ENCODE measurements around the gene HAO2. TPM values are rescaled to one million over a fixed set of nuclear protein-coding genes. Genes with fewer than 3 reads are reported as not detected.

The HAO2 gene
- total RNA-seq, 1 experiment from 2014 or later = 0.27 TPM

DNA sequence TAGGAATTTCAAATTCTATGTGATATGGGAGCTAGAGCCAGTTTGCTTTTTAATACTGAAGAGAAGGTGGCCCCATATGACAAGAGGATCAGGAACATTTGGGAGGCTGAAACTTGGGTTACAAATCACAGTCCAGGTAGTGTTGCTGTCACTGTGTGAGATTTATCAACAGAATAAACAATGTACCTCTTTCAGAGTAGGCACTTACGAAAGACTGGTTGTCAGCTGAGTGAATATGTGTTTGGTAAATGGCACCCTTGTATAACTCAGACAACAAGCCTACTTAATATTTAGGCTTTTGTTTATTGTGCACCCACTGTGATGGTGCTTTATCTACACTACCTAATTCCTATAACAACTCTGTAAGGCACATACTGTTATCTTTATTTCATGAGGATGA, 7.4 kb upstream of the HAO2 start:
- CTCF ChIA-PET = no interaction called here
- Mint-ChIP-seq H3K27me3 (ENCODE audit: insufficient read depth, unreplicated experiment) (no peaks in the 10 kb centered on the region), H3K27ac (ENCODE audit: unreplicated experiment) (no peak overlapping the region), H3K4me3 (ENCODE audit: unreplicated experiment) (no peak overlapping the region), H3K4me1 (ENCODE audit: low read depth, unreplicated experiment) (no peaks in the 10 kb centered on the region), H3K36me3 (ENCODE audit: insufficient read depth, unreplicated experiment) (no peaks in the 10 kb centered on the region), H3K9me3 (ENCODE audit: unreplicated experiment) (no peaks in the 10 kb centered on the region)
- H3K9me3 ChIP-seq = no peaks in the 10 kb centered on the region
- no peaks in the 10 kb centered on the region for H3K36me3 ChIP-seq (ENCODE audit: control insufficient read depth, insufficient read depth, low read length)
- DNase-seq = no peak
- H3K27me3 ChIP-seq (replicated peaks; ENCODE audit: control insufficient read depth, insufficient read depth, low read length) = no peaks in the 10 kb centered on the region
- intact Hi-C loops (cut with micrococcal nuclease; ENCODE audit: unreplicated experiment) = no loop called here
- BruUV-seq (replicated peaks) = no TSS peak
- no peak overlapping the region for H3K4me3 ChIP-seq (ENCODE audit: low read depth, low read length)
- TF ChIP-seq, protein P1, sequence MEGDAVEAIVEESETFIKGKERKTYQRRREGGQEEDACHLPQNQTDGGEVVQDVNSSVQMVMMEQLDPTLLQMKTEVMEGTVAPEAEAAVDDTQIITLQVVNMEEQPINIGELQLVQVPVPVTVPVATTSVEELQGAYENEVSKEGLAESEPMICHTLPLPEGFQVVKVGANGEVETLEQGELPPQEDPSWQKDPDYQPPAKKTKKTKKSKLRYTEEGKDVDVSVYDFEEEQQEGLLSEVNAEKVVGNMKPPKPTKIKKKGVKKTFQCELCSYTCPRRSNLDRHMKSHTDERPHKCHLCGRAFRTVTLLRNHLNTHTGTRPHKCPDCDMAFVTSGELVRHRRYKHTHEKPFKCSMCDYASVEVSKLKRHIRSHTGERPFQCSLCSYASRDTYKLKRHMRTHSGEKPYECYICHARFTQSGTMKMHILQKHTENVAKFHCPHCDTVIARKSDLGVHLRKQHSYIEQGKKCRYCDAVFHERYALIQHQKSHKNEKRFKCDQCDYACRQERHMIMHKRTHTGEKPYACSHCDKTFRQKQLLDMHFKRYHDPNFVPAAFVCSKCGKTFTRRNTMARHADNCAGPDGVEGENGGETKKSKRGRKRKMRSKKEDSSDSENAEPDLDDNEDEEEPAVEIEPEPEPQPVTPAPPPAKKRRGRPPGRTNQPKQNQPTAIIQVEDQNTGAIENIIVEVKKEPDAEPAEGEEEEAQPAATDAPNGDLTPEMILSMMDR (IDR thresholded peaks at IDR 0.05; ENCODE audit: insufficient read depth in 1 of 2, low read depth in 1 of 2, low read length in 1 of 2, severe bottlenecking in 1 of 2, unreplicated experiment in 1 of 2) = no peak
- no peaks in the 10 kb centered on the region for H3K4me1 ChIP-seq
- POLR2A ChIA-PET = no interaction called here

DNA sequence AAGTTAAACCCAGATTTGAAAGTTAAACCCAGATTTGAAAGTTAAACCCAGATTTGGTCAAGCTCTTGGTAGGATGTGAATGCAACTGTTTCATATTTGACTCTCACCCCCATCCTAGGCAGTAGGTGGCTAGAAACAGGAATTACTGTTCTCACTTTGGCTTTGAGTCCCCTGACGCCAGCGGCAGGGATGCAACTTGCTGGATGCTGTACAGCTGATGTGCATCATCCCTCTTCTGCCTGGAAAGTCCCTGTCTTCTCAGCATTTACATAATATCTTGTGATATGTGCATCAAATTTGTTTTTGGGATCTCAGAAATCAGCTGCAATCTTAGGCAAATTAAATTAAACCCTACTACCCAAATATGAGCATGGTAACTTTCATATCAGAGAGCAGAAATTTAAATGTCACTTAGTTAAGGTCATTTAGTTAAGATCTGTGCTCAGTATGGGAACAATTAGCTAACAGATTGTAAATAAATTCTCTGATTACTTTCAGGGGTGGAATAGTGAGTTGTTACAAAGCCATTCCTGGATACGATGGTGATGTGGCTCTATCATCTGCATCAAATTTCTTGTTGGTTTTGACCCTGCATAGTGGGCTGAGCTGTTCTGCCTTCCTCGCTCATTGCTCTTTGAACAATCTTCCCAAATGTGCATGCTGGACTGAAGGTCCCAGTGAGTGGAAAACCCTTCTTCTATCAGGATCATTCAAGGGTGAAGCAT, 6.8 kb upstream of the HAO2 start:
- H3K27ac Mint-ChIP-seq (ENCODE audit: unreplicated experiment) = no peak overlapping the region
- ChIA-PET CTCF (no interaction called here), POLR2A (interaction anchor here (0.5 kb wide), 1 partner anchor 415 kb away, joined by 4 read pairs; no protein-coding TSS in a partner anchor)
- H3K36me3 ChIP-seq (ENCODE audit: control insufficient read depth, insufficient read depth, low read length) = no peaks in the 10 kb centered on the region
- H3K4me3 Mint-ChIP-seq (ENCODE audit: unreplicated experiment) = no peak overlapping the region
- H3K4me3 ChIP-seq (ENCODE audit: low read depth, low read length) = no peak overlapping the region
- TF ChIP-seq, protein P1 (IDR thresholded peaks at IDR 0.05; ENCODE audit: insufficient read depth in 1 of 2, low read depth in 1 of 2, low read length in 1 of 2, severe bottlenecking in 1 of 2, unreplicated experiment in 1 of 2) = no peak
- H3K27me3 ChIP-seq (replicated peaks; ENCODE audit: control insufficient read depth, insufficient read depth, low read length) = no peaks in the 10 kb centered on the region
- H3K27me3 Mint-ChIP-seq (ENCODE audit: insufficient read depth, unreplicated experiment) = no peaks in the 10 kb centered on the region
- H3K9me3 ChIP-seq = no peaks in the 10 kb centered on the region
- DNase-seq = no peak
- H3K36me3 Mint-ChIP-seq (ENCODE audit: insufficient read depth, unreplicated experiment) = no peaks in the 10 kb centered on the region
- no peaks in the 10 kb centered on the region for H3K9me3 Mint-ChIP-seq (ENCODE audit: unreplicated experiment)
- no peaks in the 10 kb centered on the region for H3K4me1 ChIP-seq
- intact Hi-C loops (cut with micrococcal nuclease; ENCODE audit: unreplicated experiment) = no loop called here
- H3K4me1 Mint-ChIP-seq (ENCODE audit: low read depth, unreplicated experiment) = no peaks in the 10 kb centered on the region
- BruUV-seq (replicated peaks) = no TSS peak

DNA sequence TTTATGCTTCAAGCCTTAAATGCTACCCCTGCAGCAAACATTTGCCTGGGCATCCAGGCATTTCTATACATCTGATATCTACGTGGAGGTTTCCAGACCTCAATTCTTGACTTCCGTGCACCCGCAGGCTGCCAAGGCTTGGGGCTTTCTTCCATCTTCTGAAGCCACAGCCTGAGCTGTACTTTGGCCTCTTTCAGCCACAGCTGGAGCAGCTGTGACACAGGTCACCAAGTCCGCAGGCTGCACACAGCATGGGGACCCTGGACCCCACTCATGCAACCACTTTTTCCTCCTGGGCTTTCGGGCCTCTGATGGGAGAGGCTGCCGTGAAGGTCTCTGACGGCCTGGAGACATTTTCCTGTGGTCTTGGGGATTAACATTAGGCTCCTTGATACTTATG, 5.4 kb upstream of the HAO2 start:
- Mint-ChIP-seq H3K4me1 (ENCODE audit: low read depth, unreplicated experiment) (no peaks in the 10 kb centered on the region), H3K27ac (ENCODE audit: unreplicated experiment) (no peak overlapping the region), H3K36me3 (ENCODE audit: insufficient read depth, unreplicated experiment) (no peaks in the 10 kb centered on the region), H3K9me3 (ENCODE audit: unreplicated experiment) (no peaks in the 10 kb centered on the region), H3K27me3 (ENCODE audit: insufficient read depth, unreplicated experiment) (no peaks in the 10 kb centered on the region), H3K4me3 (ENCODE audit: unreplicated experiment) (no peak overlapping the region)
- intact Hi-C loops (cut with micrococcal nuclease; ENCODE audit: unreplicated experiment) = no loop called here
- Histone ChIP-seq H3K36me3 (ENCODE audit: control insufficient read depth, insufficient read depth, low read length) (no peaks in the 10 kb centered on the region), H3K27me3 (replicated peaks; ENCODE audit: control insufficient read depth, insufficient read depth, low read length) (no peaks in the 10 kb centered on the region), H3K9me3 (no peaks in the 10 kb centered on the region), H3K4me3 (ENCODE audit: low read depth, low read length) (no peak overlapping the region), H3K4me1 (no peaks in the 10 kb centered on the region)
- DNase-seq = no peak
- ChIA-PET CTCF (interaction anchor here (0.6 kb wide), 1 partner anchor 80 kb away, joined by 3 read pairs; no protein-coding TSS in a partner anchor), POLR2A (no interaction called here)
- TF ChIP-seq, protein P1 (IDR thresholded peaks at IDR 0.05; ENCODE audit: insufficient read depth in 1 of 2, low read depth in 1 of 2, low read length in 1 of 2, severe bottlenecking in 1 of 2, unreplicated experiment in 1 of 2) = no peak
- BruUV-seq (replicated peaks) = no TSS peak
